Keratinocyte (primary cell): Measurements from ENCODE around the gene NSUN2. TPM values are rescaled to one million over a fixed set of nuclear protein-coding genes. Genes with fewer than 3 reads are reported as not detected.

ENCODE experiments used
- DNase-seq: peaks from one replicate; pipeline ENCODE4 v3.0.0-alpha.2; 2011; ENCODE audit warnings: low read depth, missing footprints, low spot score
- FAIRE-seq: peaks from 2 replicates; lab custom pipeline; 2011; peaks lifted over from hg19 to GRCh38; lab: Jason Lieb, UNC
- H2AFZ ChIP-seq: 2 replicates; pipeline ENCODE4 v1.6.0; 2012; ENCODE audit warnings: low read length, control low read depth, inconsistent platforms; ENCODE audit not compliant: control insufficient read depth
- H3K27ac ChIP-seq: 2 replicates; pipeline ENCODE4 v1.5.1; 2011; ENCODE audit warnings: low read length; ENCODE audit not compliant: control insufficient read depth, insufficient read depth
- H3K27me3 ChIP-seq: 3 replicates; pipeline ENCODE4 v1.6.0; 2011; ENCODE audit warnings: low read length; ENCODE audit not compliant: control insufficient read depth, insufficient read depth; ENCODE audit errors: extremely low read depth
- H3K36me3 ChIP-seq, 2 experiments: 2 replicates in 1 of 2; 3 replicates in 1 of 2; pipeline ENCODE4 v1.5.1; 2011; ENCODE audit warnings: low read length in 2 of 2, mild to moderate bottlenecking in 1 of 2; ENCODE audit not compliant: control insufficient read depth in 2 of 2, insufficient read depth in 2 of 2; ENCODE audit errors: extremely low read depth in 1 of 2
- H3K4me1 ChIP-seq: 3 replicates; pipeline ENCODE4 v1.5.1; 2011; ENCODE audit warnings: low read length; ENCODE audit not compliant: control insufficient read depth, insufficient read depth; ENCODE audit errors: extremely low read depth
- H3K4me2 ChIP-seq: 3 replicates; pipeline ENCODE4 v1.6.0; 2011; ENCODE audit warnings: low read depth, low read length; ENCODE audit not compliant: control insufficient read depth, insufficient read depth; ENCODE audit errors: extremely low read depth
- H3K4me3 ChIP-seq, 3 experiments: fragments of 200-600 bp in 1 of 3; sonication (generic) in 1 of 3; 2 replicates in 2 of 3; 3 replicates in 1 of 3; pipeline ENCODE4 v1.5.1; 2011 to 2016; ENCODE audit warnings: low read length in 3 of 3, mild to moderate bottlenecking in 3 of 3, control low read depth in 2 of 3, inconsistent platforms in 1 of 3, low read depth in 1 of 3, mixed read lengths in 1 of 3, mixed run types in 1 of 3, moderate library complexity in 1 of 3; ENCODE audit not compliant: control insufficient read depth in 2 of 3, insufficient read depth in 2 of 3; ENCODE audit errors: extremely low read depth in 1 of 3
- H3K79me2 ChIP-seq: 2 replicates; pipeline ENCODE4 v1.6.0; 2012; ENCODE audit warnings: low read length; ENCODE audit not compliant: control insufficient read depth, insufficient read depth
- H3K9ac ChIP-seq: 3 replicates; pipeline ENCODE4 v1.6.0; 2011; ENCODE audit warnings: low read length; ENCODE audit not compliant: control insufficient read depth, insufficient read depth; ENCODE audit errors: extremely low read depth
- H3K9me1 ChIP-seq: 3 replicates; pipeline ENCODE4 v1.6.0; 2011; ENCODE audit warnings: low read length; ENCODE audit not compliant: control insufficient read depth, insufficient read depth; ENCODE audit errors: extremely low read depth
- H3K9me3 ChIP-seq: 2 replicates; pipeline ENCODE4 v1.5.1; 2012; ENCODE audit warnings: low read depth, low read length; ENCODE audit not compliant: control insufficient read depth
- H4K20me1 ChIP-seq: 3 replicates; pipeline ENCODE4 v1.6.0; 2011; ENCODE audit warnings: low read length; ENCODE audit not compliant: control insufficient read depth, insufficient read depth; ENCODE audit errors: extremely low read depth
- CTCF ChIP-seq, 3 experiments: IDR thresholded peaks in 1 of 3; conservative IDR thresholded peaks in 1 of 3; optimal IDR thresholded peaks in 1 of 3; 2 replicates in 2 of 3; 3 replicates in 1 of 3; pipeline versions ENCODE3 to v1.5.1; 2011; ENCODE audit warnings: low read length in 3 of 3, mild to moderate bottlenecking in 3 of 3, moderate library complexity in 2 of 3, control low read depth in 1 of 3, inconsistent platforms in 1 of 3; ENCODE audit not compliant: insufficient read depth in 2 of 3; ENCODE audit errors: extremely low read depth in 1 of 3
- EZH2 ChIP-seq: IDR thresholded peaks from one replicate; pipeline ENCODE4 v1.6.1; 2012; ENCODE audit warnings: inconsistent platforms, mild to moderate bottlenecking, low read length, moderate library complexity
- dilution Hi-C: fragments of 300-500 bp; cut with MboI; formaldehyde crosslinking; loops from one replicate; pipeline ENCODE4 v1.7.0; 2020; ENCODE audit warnings: low sequenced_read_pairs; ENCODE audit not compliant: extremely low pct_ligation_motif_present
- polyA plus RNA-seq, 5 experiments: library from polyadenylated mRNA; depleted of rRNA in 3 of 5; stranded (reverse) in 3 of 5; stranded (forward) in 1 of 5; unstranded in 1 of 5; fragments of >200 nt; gene quantifications; 1 replicate in 1 of 5; 2 replicates in 3 of 5; 3 replicates in 1 of 5; pipeline versions ENCODE4 v1.2.1 to v1.2.3, GENCODE V29; 2011 to 2012; ENCODE audit warnings: missing spikeins in 2 of 5, low read depth in 1 of 5, low replicate concordance in 1 of 5

Gene NSUN2
- polyA plus RNA-seq, 1 donor (not counting 4 experiments of a cell fraction or from before 2014, with no cell fraction given) = 91.2 TPM

GRCh38 chr5:6574111-6574510 is 58.7 kb downstream of the NSUN2 start:
- no peak for FAIRE-seq
- TF ChIP-seq EZH2 (no peak), CTCF (optimal IDR thresholded peaks at IDR 0.05 in 1 of 3, IDR thresholded peaks at IDR 0.05 in 1 of 3, conservative IDR thresholded peaks at IDR 0.05 in 1 of 3; ENCODE audit: extremely low read depth in 1 of 3, insufficient read depth in 2 of 3, low read length in 3 of 3) (no peak)
- dilution Hi-C loops = no loop called here
- Histone ChIP-seq H3K36me3 (no peaks in the 10 kb centered on the region), H4K20me1 (no peaks in the 10 kb centered on the region), H3K4me2 (no peak overlapping the region), H3K4me1 (no peaks in the 10 kb centered on the region), H3K27ac (no peak overlapping the region), H3K79me2 (no peaks in the 10 kb centered on the region), H3K9me1 (no peaks in the 10 kb centered on the region), H3K4me3 (no peak overlapping the region), H3K9ac (no peak overlapping the region), H2AFZ (no peak overlapping the region), H3K27me3 (peaks cover 7% of the 10 kb centered on the region), H3K9me3 (no peaks in the 10 kb centered on the region)
- no peak for DNase-seq

GRCh38 chr5:6573651-6574101 is 59.2 kb downstream of the NSUN2 start:
- no peak for DNase-seq
- Histone ChIP-seq H3K9me3 (no peaks in the 10 kb centered on the region), H2AFZ (no peak overlapping the region), H3K79me2 (no peaks in the 10 kb centered on the region), H3K4me1 (no peaks in the 10 kb centered on the region), H3K9me1 (no peaks in the 10 kb centered on the region), H4K20me1 (no peaks in the 10 kb centered on the region), H3K27me3 (peaks cover 7% of the 10 kb centered on the region), H3K36me3 (no peaks in the 10 kb centered on the region), H3K27ac (no peak overlapping the region), H3K9ac (no peak overlapping the region), H3K4me2 (no peak overlapping the region), H3K4me3 (no peak overlapping the region)
- FAIRE-seq = no peak
- TF ChIP-seq CTCF (optimal IDR thresholded peaks at IDR 0.05 in 1 of 3, IDR thresholded peaks at IDR 0.05 in 1 of 3, conservative IDR thresholded peaks at IDR 0.05 in 1 of 3; ENCODE audit: extremely low read depth in 1 of 3, insufficient read depth in 2 of 3, low read length in 3 of 3) (no peak), EZH2 (no peak)
- dilution Hi-C loops = no loop called here
